HCT116 (cell line): Measurements from ENCODE around the gene CDH4. TPM values are rescaled to one million over a fixed set of nuclear protein-coding genes. Genes with fewer than 3 reads are reported as not detected.

ENCODE experiments used
- ATAC-seq: fragments of 200-7000 bp; cut with Tn5 transposase; 2 replicates; pipeline ENCODE4 v1.9.1; 2020; ENCODE audit warnings: mild to moderate bottlenecking, moderate library complexity
- BruUV-seq: library from RNA; stranded (reverse); fragments of 400-500 nt; replicated peaks from 2 replicates; lab custom pipeline; 2021; lab: Mats Ljungman, UMichigan
- CTCF ChIA-PET: fragments of 300-600 bp; sonication (Branson Sonifier 250); formaldehyde crosslinking; loops from one replicate; lab custom pipeline; 2021; ENCODE audit warnings: antibody characterized with exemption; lab: Charles Lee
- POLR2A ChIA-PET: fragments of 300-600, 350-600 bp; sonication (Branson Sonifier 250); formaldehyde crosslinking; loops from one replicate; lab custom pipeline; 2021; ENCODE audit warnings: antibody characterized with exemption; lab: Charles Lee
- RAD21 ChIA-PET, 2 experiments: fragments of 300-600 bp; sonication (Branson Sonifier 250); formaldehyde crosslinking; loops; one replicate each; lab custom pipeline; 2023; ENCODE audit warnings: low total read pairs in 2 of 2; ENCODE audit not compliant: uncharacterized antibody in 2 of 2, unreplicated experiment in 2 of 2, low non-redundant PET in 1 of 2; lab: Charles Lee
- DNase-seq: peaks from one replicate; pipeline ENCODE4 v3.0.0-alpha.2; 2010; ENCODE audit warnings: low read depth, low spot score
- H2AFZ ChIP-seq: fragments of 200-600 bp; shearing (Covaris generic), sonication (generic); 2 replicates; pipeline ENCODE4 v1.6.1; 2017; ENCODE audit warnings: low read depth, mixed run types, mixed read lengths, antibody characterized with exemption, low read length; ENCODE audit not compliant: poor library complexity, severe bottlenecking
- H3K27ac ChIP-seq: 2 replicates; pipeline ENCODE4 v1.5.1; 2012; ENCODE audit warnings: low read depth, low read length
- H3K27me3 ChIP-seq: fragments of 200-600 bp; sonication (generic); 2 replicates; pipeline ENCODE4 v1.6.1; 2016; ENCODE audit warnings: mixed run types, low read length, mixed read lengths; ENCODE audit not compliant: insufficient read depth
- H3K36me3 ChIP-seq, 2 experiments: fragments of 200-500 bp in 1 of 2; fragments of 200-600 bp in 1 of 2; sonication (Bioruptor generic) in 1 of 2; sonication (generic) in 1 of 2; 2 replicates each; pipeline versions ENCODE4 v1.5.1 to v1.6.1; 2014 to 2016; ENCODE audit warnings: low read length in 2 of 2, inconsistent platforms in 1 of 2, mixed read lengths in 1 of 2, mixed run types in 1 of 2; ENCODE audit not compliant: insufficient read depth in 2 of 2, control insufficient read depth in 1 of 2
- H3K4me1 ChIP-seq, 2 experiments: fragments of 200-600 bp in 1 of 2; sonication (generic) in 1 of 2; 2 replicates each; pipeline versions ENCODE4 v1.5.1 to v1.6.1; 2012 to 2017; ENCODE audit warnings: low read length in 2 of 2, inconsistent platforms in 1 of 2, mild to moderate bottlenecking in 1 of 2, mixed read lengths in 1 of 2, mixed run types in 1 of 2, moderate library complexity in 1 of 2; ENCODE audit not compliant: insufficient read depth in 2 of 2, control insufficient read depth in 1 of 2
- H3K4me2 ChIP-seq: fragments of 200-600 bp; sonication (generic); 2 replicates; pipeline ENCODE4 v1.6.1; 2017; ENCODE audit warnings: mixed run types, low read length, mixed read lengths
- H3K4me3 ChIP-seq, 2 experiments: fragments of 200-600 bp in 1 of 2; sonication (generic) in 1 of 2; replicated peaks in 1 of 2; 2 replicates each; pipeline ENCODE4 v1.5.1; 2011 to 2016; ENCODE audit warnings: low read length in 2 of 2, control low read depth in 1 of 2, low read depth in 1 of 2, mild to moderate bottlenecking in 1 of 2, mixed read lengths in 1 of 2, mixed run types in 1 of 2
- H3K79me2 ChIP-seq: fragments of 200-600 bp; sonication (generic); 2 replicates; pipeline ENCODE4 v1.6.1; 2017; ENCODE audit warnings: mild to moderate bottlenecking, mixed run types, low read length, moderate library complexity, mixed read lengths; ENCODE audit not compliant: insufficient read depth
- H3K9ac ChIP-seq: fragments of 200-600 bp; sonication (generic); 2 replicates; pipeline ENCODE4 v1.6.1; 2016; ENCODE audit warnings: low read length, mixed read lengths
- H3K9me2 ChIP-seq: fragments of 200-600 bp; sonication (generic), shearing (Covaris generic); 2 replicates; pipeline ENCODE4 v1.6.1; 2017; ENCODE audit warnings: mixed run types, mild to moderate bottlenecking, moderate library complexity; ENCODE audit not compliant: insufficient read depth
- H3K9me3 ChIP-seq, 2 experiments: fragments of 200-500 bp in 1 of 2; fragments of 200-600 bp in 1 of 2; sonication (Bioruptor generic) in 1 of 2; sonication (generic) in 1 of 2; 2 replicates each; pipeline ENCODE4 v1.6.1; 2014 to 2017; ENCODE audit warnings: low read length in 2 of 2, mixed read lengths in 2 of 2, inconsistent platforms in 1 of 2, low read depth in 1 of 2, mild to moderate bottlenecking in 1 of 2, mixed run types in 1 of 2, moderate library complexity in 1 of 2; ENCODE audit not compliant: control insufficient read depth in 1 of 2, insufficient read depth in 1 of 2
- H4K20me1 ChIP-seq: fragments of 200-600 bp; sonication (generic), shearing (Covaris generic); 2 replicates; pipeline ENCODE4 v1.6.1; 2017; ENCODE audit warnings: mixed run types, mild to moderate bottlenecking, moderate library complexity; ENCODE audit not compliant: insufficient read depth
- ATF3 ChIP-seq: IDR thresholded peaks from 2 replicates; pipeline ENCODE4 v1.6.1; 2012
- CBX3 ChIP-seq: IDR thresholded peaks from 2 replicates; pipeline ENCODE4 v1.6.1; 2012; ENCODE audit warnings: low read depth
- EGR1 ChIP-seq: IDR thresholded peaks from 2 replicates; pipeline ENCODE4 v1.6.1; 2012; ENCODE audit warnings: low read depth
- EZH2phosphoT487 ChIP-seq: fragments of 200-600 bp; IDR thresholded peaks from 2 replicates; pipeline ENCODE4 v1.6.1; 2018; ENCODE audit warnings: antibody characterized with exemption, borderline replicate concordance
- FOSL1 ChIP-seq: IDR thresholded peaks from 2 replicates; pipeline ENCODE4 v1.6.1; 2012; ENCODE audit warnings: low read depth
- POLR2A ChIP-seq: IDR thresholded peaks from 2 replicates; pipeline ENCODE4 v1.7.0; 2011; ENCODE audit warnings: borderline replicate concordance; ENCODE audit not compliant: insufficient read depth, insufficient read length; ENCODE audit errors: extremely low read depth
- POLR2AphosphoS5 ChIP-seq: IDR thresholded peaks from 2 replicates; pipeline ENCODE4 v1.6.1; 2011; ENCODE audit warnings: mild to moderate bottlenecking, low read depth, low read length, moderate library complexity
- SP1 ChIP-seq: IDR thresholded peaks from 2 replicates; pipeline ENCODE4 v1.6.1; 2012; ENCODE audit warnings: low read depth
- YY1 ChIP-seq: IDR thresholded peaks from 2 replicates; pipeline ENCODE4 v1.6.1; 2011; ENCODE audit warnings: low read length, low read depth, moderate library complexity, mild to moderate bottlenecking; ENCODE audit not compliant: insufficient replicate concordance; ENCODE audit errors: extremely low read depth
- ZNF274 ChIP-seq: fragments of 200-500 bp; sonication (Bioruptor generic); IDR thresholded peaks from 2 replicates; pipeline ENCODE4 v1.6.1; 2014; ENCODE audit warnings: mild to moderate bottlenecking, low read depth, low read length, inconsistent platforms
- intact Hi-C: fragments of 100-400 bp; cut with micrococcal nuclease; formaldehyde crosslinking; loops from 2 replicates; pipeline ENCODE4 v1.10.0; 2022
- total RNA-seq: library from RNA; stranded (reverse); gene quantifications from one replicate; pipeline ENCODE4 v1.2.1, GENCODE V29; 2021; ENCODE audit not compliant: unreplicated experiment
- TF ChIP-seq, protein P1 (sequence below): IDR thresholded peaks from 2 replicates; pipeline ENCODE4 v1.6.1; 2012; ENCODE audit warnings: low read depth

The CDH4 gene
- total RNA-seq, 1 experiment from 2014 or later = not detected

DNA sequence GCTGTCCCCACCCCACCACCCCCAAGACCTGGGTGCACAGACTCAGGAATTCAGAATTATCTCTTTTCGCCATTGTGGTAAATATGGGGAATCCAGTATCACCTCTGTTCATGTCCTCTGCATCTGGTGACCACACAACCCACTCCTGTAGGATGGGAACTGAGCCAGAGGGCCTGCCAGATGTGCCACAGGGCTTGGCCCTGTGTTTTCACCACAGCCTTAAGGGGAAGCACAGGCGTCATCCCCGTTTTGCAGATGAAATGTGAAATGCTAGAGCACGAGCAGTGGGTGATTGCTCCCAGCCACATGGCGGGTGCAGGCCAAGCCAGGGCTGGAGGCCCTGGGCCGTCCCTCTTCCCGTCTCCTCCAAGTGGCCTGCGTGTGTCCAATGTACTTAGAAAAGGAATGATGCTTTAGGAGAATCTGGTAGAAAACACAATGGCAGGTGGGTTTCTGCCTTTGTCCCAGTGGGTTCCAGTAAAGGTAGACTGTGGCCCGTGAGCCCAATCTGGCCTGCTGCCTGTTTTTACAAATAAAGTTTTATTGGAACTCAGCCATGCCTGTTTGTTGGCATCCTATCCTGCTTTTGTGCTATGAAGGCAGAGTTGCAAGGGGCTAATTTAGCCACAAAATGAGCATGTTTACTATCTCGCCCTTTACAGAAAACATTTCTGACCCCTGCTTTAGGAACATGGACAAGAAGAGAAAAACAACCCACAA, 309.2 kb downstream of the CDH4 start:
- ATAC-seq (no peak), DNase-seq (no peak)
- H3K27me3 ChIP-seq = no peaks in the 10 kb centered on the region; the same call in 1 of the 2 replicates
- intact Hi-C loops = no loop called here
- TF ChIP-seq SP1 (no peak), YY1 (no peak), EGR1 (no peak), POLR2A (no peak), CBX3 (no peak), ATF3 (no peak), ZNF274 (no peak), POLR2AphosphoS5 (no peak), EZH2phosphoT487 (no peak), FOSL1 (no peak)
- TF ChIP-seq, protein P1, sequence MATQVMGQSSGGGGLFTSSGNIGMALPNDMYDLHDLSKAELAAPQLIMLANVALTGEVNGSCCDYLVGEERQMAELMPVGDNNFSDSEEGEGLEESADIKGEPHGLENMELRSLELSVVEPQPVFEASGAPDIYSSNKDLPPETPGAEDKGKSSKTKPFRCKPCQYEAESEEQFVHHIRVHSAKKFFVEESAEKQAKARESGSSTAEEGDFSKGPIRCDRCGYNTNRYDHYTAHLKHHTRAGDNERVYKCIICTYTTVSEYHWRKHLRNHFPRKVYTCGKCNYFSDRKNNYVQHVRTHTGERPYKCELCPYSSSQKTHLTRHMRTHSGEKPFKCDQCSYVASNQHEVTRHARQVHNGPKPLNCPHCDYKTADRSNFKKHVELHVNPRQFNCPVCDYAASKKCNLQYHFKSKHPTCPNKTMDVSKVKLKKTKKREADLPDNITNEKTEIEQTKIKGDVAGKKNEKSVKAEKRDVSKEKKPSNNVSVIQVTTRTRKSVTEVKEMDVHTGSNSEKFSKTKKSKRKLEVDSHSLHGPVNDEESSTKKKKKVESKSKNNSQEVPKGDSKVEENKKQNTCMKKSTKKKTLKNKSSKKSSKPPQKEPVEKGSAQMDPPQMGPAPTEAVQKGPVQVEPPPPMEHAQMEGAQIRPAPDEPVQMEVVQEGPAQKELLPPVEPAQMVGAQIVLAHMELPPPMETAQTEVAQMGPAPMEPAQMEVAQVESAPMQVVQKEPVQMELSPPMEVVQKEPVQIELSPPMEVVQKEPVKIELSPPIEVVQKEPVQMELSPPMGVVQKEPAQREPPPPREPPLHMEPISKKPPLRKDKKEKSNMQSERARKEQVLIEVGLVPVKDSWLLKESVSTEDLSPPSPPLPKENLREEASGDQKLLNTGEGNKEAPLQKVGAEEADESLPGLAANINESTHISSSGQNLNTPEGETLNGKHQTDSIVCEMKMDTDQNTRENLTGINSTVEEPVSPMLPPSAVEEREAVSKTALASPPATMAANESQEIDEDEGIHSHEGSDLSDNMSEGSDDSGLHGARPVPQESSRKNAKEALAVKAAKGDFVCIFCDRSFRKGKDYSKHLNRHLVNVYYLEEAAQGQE = no peak
- no TSS peak for BruUV-seq
- no peaks in the 10 kb centered on the region for H3K9me3 ChIP-seq
- H3K4me3 ChIP-seq = no peak overlapping the region
- no peak overlapping the region for H3K27ac ChIP-seq
- POLR2A ChIA-PET = no interaction called here
- no peak overlapping the region for H2AFZ ChIP-seq
- no peaks in the 10 kb centered on the region for H3K4me1 ChIP-seq
- no peaks in the 10 kb centered on the region for H4K20me1 ChIP-seq
- CTCF ChIA-PET = no interaction called here
- no peak overlapping the region for H3K9ac ChIP-seq
- RAD21 ChIA-PET = no interaction called here
- no peaks in the 10 kb centered on the region for H3K9me2 ChIP-seq
- no peaks in the 10 kb centered on the region for H3K36me3 ChIP-seq
- no peaks in the 10 kb centered on the region for H3K79me2 ChIP-seq
- H3K4me2 ChIP-seq = no peak overlapping the region
